Measurements from ENCODE around the gene LIN37. TPM values are rescaled to one million over a fixed set of nuclear protein-coding genes. Genes with fewer than 3 reads are reported as not detected.
"Not testable (repeated sequence)": the region's sequence is repeated elsewhere in the genome, so short reads cannot be mapped to it uniquely, and the experiment has no call there.

The LIN37 gene
- total RNA-seq, 1 donor from 2014 or later: 18.7 TPM

DNA sequence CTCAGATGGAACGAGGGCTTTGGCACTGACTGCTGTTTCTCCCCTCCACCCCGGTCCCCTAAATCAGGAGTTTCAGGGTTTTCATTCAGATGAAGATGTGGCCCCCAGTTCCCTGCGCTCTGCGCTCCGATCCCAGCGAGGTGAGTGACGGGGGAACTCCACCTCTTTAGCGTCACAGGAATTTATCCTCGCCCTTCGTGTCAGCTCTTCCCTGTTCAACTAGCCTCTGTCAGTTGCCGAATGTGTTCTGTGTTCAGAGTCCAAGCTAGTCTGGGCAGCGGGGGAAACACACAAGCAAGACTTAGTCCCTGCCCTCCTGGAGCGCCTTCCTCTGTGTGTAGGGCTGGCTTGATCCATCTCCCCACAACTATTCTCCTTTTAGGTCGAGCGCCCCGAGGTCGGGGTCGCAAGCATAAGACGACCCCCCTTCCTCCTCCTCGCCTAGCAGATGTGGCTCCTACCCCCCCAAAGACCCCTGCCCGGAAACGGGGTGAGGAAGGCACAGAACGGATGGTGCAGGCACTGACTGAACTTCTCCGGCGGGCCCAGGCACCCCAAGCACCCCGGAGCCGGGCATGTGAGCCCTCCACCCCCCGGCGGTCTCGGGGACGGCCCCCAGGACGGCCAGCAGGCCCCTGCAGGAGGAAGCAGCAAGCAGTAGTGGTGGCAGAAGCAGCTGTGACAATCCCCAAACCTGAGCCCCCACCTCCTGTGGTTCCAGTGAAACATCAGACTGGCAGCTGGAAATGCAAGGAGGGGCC is 28.8 kb upstream of the LIN37 start:
- DNase-seq (ENCODE audit: extremely low read depth, low read depth, low spot score): no peak

DNA sequence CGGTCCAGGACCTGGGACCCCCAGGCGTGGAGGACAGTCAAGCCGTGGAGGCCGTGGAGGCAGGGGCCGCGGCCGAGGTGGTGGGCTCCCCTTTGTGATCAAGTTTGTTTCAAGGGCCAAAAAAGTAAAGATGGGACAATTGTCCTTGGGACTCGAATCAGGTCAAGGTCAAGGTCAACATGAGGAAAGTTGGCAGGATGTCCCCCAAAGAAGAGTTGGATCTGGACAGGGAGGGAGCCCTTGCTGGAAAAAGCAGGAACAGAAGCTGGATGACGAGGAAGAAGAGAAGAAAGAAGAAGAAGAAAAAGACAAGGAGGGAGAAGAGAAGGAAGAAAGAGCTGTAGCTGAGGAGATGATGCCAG is 28.2 kb upstream of the LIN37 start:
- no peak for DNase-seq (ENCODE audit: extremely low read depth, low read depth, low spot score)

- no peak for DNase-seq (ENCODE audit: extremely low read depth, low read depth, low spot score)
Measured at GRCh38 chr19:35720648-35721047, 27.7 kb upstream of the LIN37 start.

DNA sequence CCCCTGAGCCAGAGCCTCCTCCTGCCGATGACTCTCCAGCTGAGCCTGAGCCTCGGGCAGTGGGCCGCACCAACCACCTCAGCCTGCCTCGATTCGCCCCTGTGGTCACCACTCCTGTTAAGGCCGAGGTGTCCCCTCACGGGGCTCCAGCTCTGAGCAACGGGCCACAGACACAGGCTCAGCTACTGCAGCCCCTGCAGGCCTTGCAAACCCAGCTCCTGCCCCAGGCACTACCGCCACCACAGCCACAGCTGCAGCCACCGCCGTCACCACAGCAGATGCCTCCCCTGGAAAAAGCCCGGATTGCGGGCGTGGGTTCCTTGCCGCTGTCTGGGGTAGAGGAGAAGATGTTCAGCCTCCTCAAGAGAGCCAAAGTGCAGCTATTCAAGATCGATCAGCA is 27.0 kb upstream of the LIN37 start:
- no peak for DNase-seq (ENCODE audit: extremely low read depth, low read depth, low spot score)

GRCh38 chr19:35722461-35722860 is 25.9 kb upstream of the LIN37 start:
- DNase-seq (ENCODE audit: extremely low read depth, low read depth, low spot score): no peak

GRCh38 chr19:35722897-35723296 is 25.5 kb upstream of the LIN37 start:
- no peak for DNase-seq (ENCODE audit: extremely low read depth, low read depth, low spot score)

DNA sequence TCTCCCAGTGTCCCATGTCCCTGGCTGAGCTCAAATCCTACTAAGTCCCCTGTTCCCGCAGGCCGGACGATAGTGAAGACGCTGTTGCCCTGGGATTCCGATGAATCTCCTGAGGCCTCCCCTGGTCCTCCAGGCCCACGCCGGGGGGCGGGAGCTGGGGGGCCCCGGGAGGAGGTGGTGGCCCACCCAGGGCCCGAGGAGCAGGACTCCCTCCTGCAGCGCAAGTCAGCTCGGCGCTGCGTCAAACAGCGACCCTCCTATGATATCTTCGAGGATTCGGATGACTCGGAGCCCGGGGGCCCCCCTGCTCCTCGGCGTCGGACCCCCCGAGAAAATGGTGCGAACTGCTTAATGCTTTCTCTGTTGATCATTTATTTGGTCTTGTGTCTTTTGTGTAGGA is 24.7 kb upstream of the LIN37 start:
- DNase-seq (ENCODE audit: extremely low read depth, low read depth, low spot score): no peak

DNA sequence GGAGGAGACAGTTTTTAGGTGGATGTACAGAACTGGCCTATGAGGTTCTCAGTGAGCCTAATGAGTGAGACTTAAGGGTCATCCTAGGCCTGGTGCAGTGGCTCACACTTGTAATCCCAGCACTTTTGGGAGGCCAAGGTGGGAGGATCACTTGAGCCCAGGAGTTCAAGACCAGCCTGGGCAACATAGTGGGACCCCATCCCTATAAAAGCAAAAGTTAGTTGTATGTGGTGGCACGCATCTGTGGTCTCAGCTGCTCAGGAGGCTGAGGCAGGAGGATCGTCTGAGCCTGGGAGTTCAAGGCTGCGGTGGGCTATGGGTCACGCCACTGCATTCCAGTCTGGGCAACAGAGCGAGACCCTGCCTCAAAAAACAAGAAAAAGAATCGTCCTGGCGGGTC is 24.2 kb upstream of the LIN37 start:
- DNase-seq (ENCODE audit: extremely low read depth, low read depth, low spot score): not testable (repeated sequence)

GRCh38 chr19:35724560-35724959 is 23.8 kb upstream of the LIN37 start:
- no peak for DNase-seq (ENCODE audit: extremely low read depth, low read depth, low spot score)

- DNase-seq (ENCODE audit: extremely low read depth, low read depth, low spot score): no peak
Measured at GRCh38 chr19:35725216-35725861, 23.0 kb upstream of the LIN37 start.

DNA sequence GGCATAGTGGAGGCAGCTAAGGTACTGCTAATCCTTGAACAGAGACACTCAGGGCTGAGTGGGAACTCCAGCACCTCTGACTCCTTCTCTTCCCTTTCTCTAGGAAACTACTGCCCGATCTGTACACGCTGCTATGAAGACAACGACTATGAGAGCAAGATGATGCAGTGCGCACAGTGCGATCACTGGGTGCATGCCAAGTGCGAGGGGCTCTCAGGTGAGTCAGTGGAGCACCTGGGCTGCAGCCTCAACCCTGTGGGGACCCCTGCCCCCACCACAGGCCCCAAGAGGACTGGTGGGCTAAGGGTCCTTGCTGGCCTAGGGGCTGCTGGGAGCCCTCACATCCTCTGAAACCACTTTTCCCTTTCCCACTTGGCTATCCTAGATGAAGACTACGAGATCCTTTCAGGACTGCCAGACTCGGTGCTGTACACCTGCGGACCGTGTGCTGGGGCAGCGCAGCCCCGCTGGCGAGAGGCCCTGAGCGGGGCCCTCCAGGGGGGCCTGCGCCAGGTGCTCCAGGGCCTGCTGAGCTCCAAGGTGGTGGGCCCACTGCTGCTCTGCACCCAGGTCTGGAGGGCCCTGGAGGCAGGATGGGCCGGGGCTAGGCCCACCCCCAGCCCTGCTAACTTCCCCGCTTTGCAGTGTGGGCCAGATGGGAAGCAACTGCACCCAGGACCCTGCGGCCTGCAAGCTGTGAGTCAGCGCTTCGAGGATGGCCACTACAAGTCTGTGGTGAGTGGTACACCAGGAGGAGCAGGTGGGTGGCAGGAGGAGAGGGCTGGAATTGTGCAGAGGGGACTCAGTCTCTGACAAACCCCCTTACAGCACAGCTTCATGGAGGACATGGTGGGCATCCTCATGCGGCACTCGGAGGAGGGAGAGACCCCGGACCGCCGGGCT is 21.1 kb upstream of the LIN37 start:
- DNase-seq (ENCODE audit: extremely low read depth, low read depth, low spot score): no peak

DNA sequence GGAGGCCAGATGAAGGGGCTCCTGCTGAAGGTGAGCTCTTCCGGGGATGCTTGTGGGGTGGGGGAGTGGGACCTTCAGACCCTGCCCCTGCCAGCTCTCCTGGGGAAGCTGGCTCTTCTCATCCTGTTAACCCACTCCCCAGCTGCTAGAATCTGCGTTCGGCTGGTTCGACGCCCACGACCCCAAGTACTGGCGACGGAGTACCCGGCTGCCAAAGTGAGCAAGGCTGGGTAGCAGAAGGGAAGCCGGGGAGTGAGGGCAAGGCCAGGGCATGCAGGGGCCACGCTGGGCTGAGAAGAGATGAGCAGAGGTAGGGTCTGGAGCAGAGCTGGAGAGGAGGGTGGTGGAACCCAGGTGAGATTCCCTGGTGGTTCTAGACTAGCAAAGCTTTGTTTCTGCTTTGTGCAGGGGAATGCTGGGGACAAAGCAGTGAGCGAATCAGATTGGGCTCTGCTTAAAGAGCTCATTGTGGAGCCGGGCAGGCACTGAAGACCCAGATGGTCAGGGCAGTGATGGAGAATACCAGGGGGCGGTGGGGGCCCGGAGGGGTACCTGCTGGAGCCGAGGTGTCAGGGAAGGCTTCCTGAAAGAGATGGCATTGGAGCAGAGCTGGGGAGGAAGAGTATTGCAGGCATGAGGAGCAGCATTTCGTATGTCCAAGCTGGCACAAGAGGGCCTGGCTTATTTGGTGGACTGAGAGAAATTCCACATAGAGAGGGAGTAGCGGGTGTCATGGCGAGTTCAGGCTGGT is 20.2 kb upstream of the LIN37 start:
- no peak for DNase-seq (ENCODE audit: extremely low read depth, low read depth, low spot score)

DNA sequence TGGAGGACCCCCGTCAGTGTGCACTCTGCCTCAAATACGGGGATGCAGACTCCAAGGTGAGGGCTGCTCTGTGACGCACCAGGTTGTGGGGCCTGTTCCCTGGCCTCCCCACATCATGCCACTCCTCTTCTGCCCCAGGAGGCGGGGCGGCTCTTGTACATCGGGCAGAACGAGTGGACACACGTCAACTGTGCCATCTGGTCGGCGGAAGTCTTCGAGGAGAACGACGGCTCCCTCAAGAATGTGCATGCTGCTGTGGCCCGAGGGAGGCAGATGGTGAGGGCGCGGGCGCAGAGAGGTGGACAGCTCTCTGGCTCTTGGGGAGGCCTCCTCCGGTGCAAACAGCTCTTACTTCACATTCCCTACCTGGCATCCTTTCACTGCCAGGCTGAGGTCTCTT is 19.4 kb upstream of the LIN37 start:
- no peak for DNase-seq (ENCODE audit: extremely low read depth, low read depth, low spot score)

- DNase-seq (ENCODE audit: extremely low read depth, low read depth, low spot score): no peak
Measured at GRCh38 chr19:35729763-35730162, 18.6 kb upstream of the LIN37 start.

DNA sequence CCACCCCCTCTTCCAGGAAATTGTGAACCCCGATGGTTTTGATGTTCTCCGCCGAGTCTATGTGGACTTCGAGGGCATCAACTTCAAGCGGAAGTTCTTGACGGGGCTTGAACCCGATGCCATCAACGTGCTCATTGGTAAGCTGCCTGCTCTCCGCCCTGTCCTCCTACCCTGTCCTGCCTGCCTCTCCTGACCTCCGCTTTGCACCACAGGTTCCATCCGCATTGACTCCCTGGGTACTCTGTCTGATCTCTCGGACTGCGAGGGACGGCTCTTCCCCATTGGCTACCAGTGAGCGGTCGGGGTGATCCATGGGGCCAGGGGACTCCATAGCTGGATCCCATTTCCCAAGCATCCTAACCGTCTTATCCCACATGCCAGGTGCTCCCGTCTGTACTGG is 18.1 kb upstream of the LIN37 start:
- DNase-seq (ENCODE audit: extremely low read depth, low read depth, low spot score): no peak

GRCh38 chr19:35731353-35731752 is 17.0 kb upstream of the LIN37 start:
- no peak for DNase-seq (ENCODE audit: extremely low read depth, low read depth, low spot score)

DNA sequence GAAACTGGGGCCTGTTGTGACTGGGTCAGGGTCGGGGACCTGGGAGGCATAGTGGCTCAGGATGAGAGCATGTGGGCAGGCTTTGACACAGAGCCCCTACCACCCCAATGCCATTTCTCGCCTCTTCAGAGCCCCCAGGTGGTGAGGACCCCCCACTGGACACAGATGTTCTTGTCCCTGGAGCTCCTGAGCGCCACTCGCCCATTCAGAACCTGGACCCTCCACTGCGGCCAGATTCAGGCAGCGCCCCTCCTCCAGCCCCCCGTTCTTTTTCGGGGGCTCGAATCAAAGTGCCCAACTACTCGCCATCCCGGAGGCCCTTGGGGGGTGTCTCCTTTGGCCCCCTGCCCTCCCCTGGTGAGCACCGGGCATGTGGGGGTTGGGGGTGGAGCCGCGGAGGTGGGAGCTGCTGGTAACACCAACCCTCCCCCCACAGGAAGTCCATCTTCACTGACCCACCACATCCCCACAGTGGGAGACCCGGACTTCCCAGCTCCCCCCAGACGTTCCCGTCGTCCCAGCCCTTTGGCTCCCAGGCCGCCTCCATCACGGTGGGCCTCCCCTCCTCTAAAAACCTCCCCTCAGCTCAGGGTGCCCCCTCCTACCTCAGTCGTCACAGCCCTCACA is 16.5 kb upstream of the LIN37 start:
- DNase-seq (ENCODE audit: extremely low read depth, low read depth, low spot score): no peak

- no peak for DNase-seq (ENCODE audit: extremely low read depth, low read depth, low spot score)
Measured at GRCh38 chr19:35732540-35733179, 15.7 kb upstream of the LIN37 start.

- no peak for DNase-seq (ENCODE audit: extremely low read depth, low read depth, low spot score)
Measured at GRCh38 chr19:35733180-35734125, 14.9 kb upstream of the LIN37 start.
